Stimulated activated CD8-positive, alpha-beta memory T cell treated with anti-CD3 and anti-CD28 coated beads, Interleukin-12 subunit alpha, Interleukin-12 subunit beta, amount 100 ng/mL, for 4 hours (primary cell): Measurements from ENCODE around the gene MPND.

Experiments used
- DNase-seq: peaks from one replicate; pipeline ENCODE4 v3.0.0-alpha.2; 2020; ENCODE audit warnings: low read depth

The MPND gene

GRCh38 chr19:4379383-4380253, 36.3 kb downstream of the MPND start:
- no peak for DNase-seq

DNA sequence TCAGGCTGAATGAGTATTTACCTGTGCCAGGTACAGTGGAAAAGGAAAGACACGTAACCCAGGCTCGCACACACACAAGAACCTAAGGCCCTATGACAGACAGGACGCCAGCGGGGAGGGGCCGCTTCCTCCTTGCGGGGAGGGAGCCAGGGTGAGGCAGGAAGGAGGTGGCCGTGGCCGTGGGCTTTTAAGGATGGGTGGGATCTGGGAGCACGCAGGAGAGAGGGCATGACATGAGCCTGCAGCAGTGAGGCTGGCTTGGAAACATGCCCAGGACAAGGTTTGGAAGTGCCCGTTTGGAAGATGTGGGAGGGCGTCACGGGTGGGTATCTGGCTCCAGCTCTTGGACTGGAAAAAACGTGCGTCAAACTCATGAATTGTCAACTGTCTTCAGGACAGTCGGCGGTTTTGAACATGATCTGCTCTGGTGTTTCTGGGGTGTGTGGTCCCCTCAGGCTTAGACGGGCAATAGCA, 36.9 kb downstream of the MPND start:
- DNase-seq: no peak

DNA sequence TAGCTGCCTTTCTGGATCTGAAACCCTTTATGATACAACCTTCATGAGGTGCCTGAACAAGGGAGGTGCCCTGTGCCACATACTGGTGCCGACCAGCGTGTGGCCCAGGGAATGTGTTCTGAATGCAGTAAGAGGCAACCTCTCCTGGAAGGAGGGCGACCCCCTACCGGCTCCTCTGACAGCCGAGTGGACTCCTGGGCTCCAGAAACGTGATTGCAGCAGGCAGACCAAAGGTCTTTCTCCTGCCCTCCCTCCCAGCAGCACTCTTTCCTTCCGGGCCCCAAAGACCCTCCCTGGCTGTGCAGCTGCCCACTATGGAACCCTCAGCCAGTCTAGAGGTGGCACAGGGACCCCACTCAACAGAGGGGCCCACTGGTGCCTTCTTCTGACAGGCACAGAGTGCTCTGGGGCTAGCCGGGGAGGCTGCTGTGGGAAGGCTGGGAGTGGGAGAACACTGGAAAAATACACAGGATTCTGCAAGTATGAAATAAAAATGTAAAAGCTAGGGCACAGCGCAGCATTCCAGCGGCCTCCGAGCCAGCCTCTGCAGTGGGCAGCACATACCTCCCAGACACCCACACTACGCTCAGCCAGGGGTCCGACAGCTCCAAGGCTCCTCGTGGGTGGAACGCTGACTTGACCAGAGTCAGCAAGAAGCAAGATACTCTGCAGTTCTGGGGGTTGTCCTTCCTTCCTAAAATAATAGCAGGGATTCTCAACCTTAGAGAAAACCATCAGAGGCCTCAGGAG, 42.1 kb downstream of the MPND start:
- DNase-seq: no peak

- no peak for DNase-seq
Observed at GRCh38 chr19:4386041-4386782, 42.9 kb downstream of the MPND start.

- no peak for DNase-seq
Observed at GRCh38 chr19:4388337-4389063, 45.1 kb downstream of the MPND start.

GRCh38 chr19:4389064-4389375, 45.7 kb downstream of the MPND start:
- DNase-seq: no peak

DNA sequence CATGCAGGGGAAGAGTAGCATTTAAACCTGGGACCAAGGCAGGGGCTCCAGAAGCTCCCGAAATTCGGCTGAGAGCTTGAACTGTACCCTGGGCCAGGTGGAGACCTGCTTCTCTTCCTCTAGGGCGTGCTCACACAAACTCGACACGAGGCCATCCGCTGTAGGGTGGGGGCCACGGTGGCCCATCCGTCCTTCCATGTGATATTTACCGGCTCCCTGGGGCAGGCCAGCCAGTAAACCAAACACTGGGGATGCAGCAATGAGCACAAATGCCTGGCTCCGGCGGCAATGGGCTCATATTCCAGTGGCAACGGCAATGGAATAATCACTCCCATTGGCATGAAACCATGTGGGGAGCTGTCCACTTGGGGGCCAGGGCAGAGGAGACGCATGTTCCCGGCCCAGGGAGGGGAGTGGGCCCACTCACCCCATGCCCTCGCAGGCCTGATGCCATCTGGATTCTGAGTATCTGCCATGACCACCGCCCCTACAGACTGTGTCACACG, 46.2 kb downstream of the MPND start:
- DNase-seq: no peak

DNA sequence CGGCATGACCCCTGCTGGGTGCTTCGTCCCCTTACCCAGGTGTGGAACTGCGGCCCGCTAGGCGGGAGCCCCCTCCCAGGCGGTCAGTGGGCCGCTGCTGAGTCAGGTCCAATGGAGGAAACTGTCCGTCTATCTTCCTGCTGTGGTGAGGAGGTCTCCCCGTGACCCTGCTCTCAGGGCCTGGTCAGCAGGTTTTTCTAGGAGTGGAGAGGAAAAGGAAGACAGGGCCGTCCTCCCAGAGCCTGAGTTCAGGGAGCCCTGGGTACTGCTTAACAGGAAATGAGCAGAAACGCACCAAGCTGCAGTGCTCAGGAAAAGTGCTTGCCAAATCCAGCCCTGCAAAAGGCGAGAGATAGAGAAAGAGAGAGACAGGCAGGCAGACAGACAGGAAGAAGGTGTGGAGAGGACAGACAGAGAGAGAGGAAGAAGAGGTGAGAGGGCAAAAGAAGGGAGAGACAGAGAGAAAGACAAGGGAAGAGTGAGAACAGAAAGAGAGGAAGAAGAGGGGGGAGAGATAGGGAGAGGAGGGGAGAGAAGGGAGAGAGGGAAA, 46.7 kb downstream of the MPND start:
- no peak for DNase-seq

GRCh38 chr19:4390567-4391305, 47.4 kb downstream of the MPND start:
- no peak for DNase-seq

- DNase-seq: no peak
Observed at GRCh38 chr19:4391306-4391693, 47.9 kb downstream of the MPND start.

GRCh38 chr19:4391701-4392483, 48.5 kb downstream of the MPND start:
- DNase-seq: no peak

DNA sequence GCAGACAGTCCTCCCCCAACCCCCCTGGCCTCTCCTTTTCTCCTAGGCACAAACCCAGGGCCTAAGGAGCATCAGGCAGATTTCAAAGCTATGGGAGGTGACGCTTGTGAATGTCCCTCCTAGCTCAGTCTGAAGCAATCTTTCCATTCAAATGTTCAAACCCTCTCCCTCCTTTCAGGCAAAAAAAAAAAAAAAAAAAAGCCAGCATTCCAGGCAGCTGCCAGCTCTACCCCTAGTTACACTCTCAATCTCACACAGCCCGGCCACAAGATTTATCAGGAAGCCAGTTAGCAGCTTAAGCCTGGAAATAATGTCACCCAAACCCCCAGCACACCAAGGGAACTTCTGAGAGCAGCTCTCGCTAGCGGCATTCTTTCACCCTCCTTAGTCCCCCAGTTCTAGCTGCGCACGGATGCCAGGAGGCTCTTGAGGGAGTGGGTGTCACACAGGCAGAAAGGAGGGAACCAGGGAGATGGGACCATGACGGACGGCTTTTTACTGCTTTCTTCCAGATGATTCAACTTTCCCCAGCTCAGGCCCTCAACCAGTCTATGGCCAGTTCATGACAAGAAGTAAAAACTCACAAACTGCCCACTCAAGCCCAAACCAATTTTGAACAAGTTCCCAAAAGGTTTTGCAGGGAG, 50.7 kb downstream of the MPND start:
- DNase-seq: no peak

DNA sequence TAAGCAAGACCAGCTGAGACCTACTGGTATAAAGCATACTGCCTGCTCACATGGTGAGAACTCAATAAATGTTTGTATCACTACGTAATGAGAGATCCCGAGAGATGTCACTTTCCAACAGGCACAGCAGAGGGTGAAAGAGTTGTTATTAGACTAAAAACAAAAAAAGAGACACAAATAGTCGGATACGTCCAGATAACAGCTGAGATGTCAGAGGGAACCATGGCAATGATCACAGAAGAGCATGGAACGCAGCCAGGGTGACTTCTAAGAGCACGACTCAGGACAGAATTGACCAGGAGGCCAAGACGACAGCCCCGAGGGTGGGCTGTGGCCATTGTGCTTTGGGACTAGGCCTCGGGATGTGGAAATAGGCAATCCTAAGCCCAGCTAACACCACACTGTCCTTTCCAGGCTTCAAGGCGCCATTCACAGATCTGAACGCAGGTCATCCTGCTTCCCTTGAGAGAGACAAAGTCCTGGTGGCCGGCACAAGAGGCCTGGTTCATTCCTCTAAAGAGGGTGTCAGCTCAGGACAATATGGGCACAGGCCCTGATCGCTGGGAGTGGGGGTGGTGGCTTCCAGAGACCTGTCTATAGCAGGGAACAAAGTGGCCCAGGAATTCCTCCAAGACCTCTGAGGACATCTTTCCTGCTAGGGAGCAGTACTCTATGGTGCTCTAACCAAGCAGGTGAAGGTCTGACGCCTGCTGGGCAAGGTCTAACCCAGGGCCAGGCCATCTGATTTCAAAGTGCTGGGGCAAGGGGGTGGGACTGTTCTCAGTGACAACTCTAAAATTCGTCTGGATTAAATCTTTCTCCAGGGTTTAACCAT, 53.8 kb downstream of the MPND start:
- DNase-seq: no peak

- no peak for DNase-seq
Observed at GRCh38 chr19:4399812-4400134, 56.4 kb downstream of the MPND start.

DNA sequence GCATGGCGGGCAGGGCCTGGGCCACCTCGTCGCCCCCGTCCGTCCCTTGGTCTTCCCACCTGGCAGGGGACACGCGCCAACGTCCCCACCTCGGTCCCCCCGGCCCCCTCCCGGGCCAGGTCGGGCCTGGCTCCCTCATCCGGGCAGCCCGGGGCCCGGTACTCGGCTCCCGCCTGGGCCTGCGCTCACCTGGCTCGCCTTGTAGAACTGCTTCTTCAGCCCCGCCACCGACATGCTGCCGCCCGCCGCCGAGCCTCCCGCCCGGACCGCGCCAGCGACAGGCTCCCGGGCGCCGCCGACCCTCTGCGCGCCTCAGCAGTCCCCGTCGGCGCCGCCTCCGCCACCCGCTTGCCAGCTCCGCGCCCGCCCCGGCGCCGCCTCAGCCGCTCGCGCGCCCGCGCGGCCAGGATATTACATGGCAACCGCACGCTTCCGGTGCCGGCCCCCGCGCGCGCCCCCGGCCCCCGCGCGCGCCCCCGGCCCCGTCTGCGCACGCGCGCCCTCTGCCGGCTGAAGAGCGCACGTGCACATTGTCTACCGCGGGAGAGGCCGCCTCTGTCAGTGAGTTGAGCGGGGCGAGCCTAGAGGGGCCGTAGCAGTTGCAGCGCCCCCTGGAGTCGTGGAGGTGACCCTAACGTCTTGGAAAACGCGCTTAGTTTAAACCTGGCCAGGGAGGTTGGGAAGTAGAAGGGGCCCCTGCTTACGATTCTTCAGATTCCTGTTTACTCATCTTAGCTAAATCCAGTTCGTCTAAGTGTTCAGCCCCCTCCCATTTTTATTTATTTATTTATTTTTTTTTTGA, 57.0 kb downstream of the MPND start, which contains the start of gene SH3GL1:
TSS of gene SH3GL1 (minus strand) at position 413 of the 802 bp plus-strand sequence. CDS start at position 234, 179 bp downstream.
- DNase-seq: peak; percentile 84

DNA sequence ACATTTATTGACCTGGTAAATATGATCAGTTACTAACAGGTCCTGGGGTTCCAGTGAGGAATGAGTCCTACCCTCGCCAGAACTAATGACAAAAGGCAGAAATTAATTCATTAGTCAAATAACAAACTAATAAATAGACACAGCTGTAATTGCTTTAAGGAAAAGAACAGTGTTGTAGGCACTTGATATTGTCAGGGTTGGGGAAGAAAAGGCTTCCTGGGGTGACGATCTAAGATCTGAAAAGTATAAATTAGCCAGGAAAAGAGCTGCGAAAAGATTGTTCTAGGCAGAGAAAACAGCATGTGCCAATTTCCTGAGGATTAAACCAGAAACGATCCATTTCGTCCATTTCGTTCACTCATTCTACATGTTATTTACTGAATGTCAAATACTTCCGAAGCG, 58.4 kb downstream of the MPND start:
- no peak for DNase-seq

GRCh38 chr19:4402171-4403004, 59.0 kb downstream of the MPND start, which contains the start of gene CHAF1A:
TSS of gene CHAF1A (plus strand) at chr19:4402640. CDS start at chr19:4402763, 123 bp downstream.
- peak; percentile 98 for DNase-seq
